Immature natural killer cell (primary cell): ENCODE data around the gene AIFM1. TPM values are rescaled to one million over a fixed set of nuclear protein-coding genes. Genes with fewer than 3 reads are reported as not detected.
A peak's percentile ranks its signal among the peaks of the same experiment; 100 is the strongest.

Source experiments
- DNase-seq, 3 donors: peaks; one replicate each; pipeline ENCODE4 v3.0.0; 2022; ENCODE audit warnings: mixed read lengths in 1 of 3
- H3K27ac Mint-ChIP-seq, 6 donors: one replicate each; pipeline ENCODE4 v1.8.0; 2020; ENCODE audit warnings: mixed read lengths in 6 of 6, mild to moderate bottlenecking in 5 of 6, inconsistent platforms in 4 of 6, moderate library complexity in 3 of 6
- H3K27me3 Mint-ChIP-seq, 3 donors: one replicate each; pipeline ENCODE4 v1.8.0; 2020 to 2021; ENCODE audit warnings: low read depth in 3 of 3, mild to moderate bottlenecking in 3 of 3, mixed read lengths in 3 of 3, moderate library complexity in 3 of 3, inconsistent platforms in 1 of 3
- H3K36me3 Mint-ChIP-seq, 3 donors: one replicate each; pipeline ENCODE4 v1.8.0; 2020; ENCODE audit warnings: mixed read lengths in 3 of 3, inconsistent platforms in 2 of 3, mild to moderate bottlenecking in 2 of 3
- H3K4me1 Mint-ChIP-seq, 2 donors: one replicate each; pipeline ENCODE4 v1.8.0; 2020; ENCODE audit warnings: inconsistent platforms in 2 of 2, mild to moderate bottlenecking in 2 of 2, mixed read lengths in 2 of 2, moderate library complexity in 1 of 2
- H3K4me3 Mint-ChIP-seq, 5 donors: one replicate each; pipeline ENCODE4 v1.8.0; 2020; ENCODE audit warnings: mild to moderate bottlenecking in 5 of 5, mixed read lengths in 5 of 5, inconsistent platforms in 3 of 5, moderate library complexity in 3 of 5
- H3K9me3 Mint-ChIP-seq, 6 donors: one replicate each; pipeline ENCODE4 v1.8.0; 2020; ENCODE audit warnings: mild to moderate bottlenecking in 6 of 6, mixed read lengths in 6 of 6, inconsistent platforms in 4 of 6, moderate library complexity in 3 of 6
- polyA plus RNA-seq, 3 donors: library from polyadenylated mRNA; unstranded; fragments of 300-500 nt; fragmentation: Illumina TruSeq; gene quantifications; one replicate each; pipeline ENCODE4 v1.2.3, GENCODE V29; 2021

Gene AIFM1
- polyA plus RNA-seq, 3 donors from 2014 or later: 20.1 to 31.0 (median 29.0) TPM

DNA sequence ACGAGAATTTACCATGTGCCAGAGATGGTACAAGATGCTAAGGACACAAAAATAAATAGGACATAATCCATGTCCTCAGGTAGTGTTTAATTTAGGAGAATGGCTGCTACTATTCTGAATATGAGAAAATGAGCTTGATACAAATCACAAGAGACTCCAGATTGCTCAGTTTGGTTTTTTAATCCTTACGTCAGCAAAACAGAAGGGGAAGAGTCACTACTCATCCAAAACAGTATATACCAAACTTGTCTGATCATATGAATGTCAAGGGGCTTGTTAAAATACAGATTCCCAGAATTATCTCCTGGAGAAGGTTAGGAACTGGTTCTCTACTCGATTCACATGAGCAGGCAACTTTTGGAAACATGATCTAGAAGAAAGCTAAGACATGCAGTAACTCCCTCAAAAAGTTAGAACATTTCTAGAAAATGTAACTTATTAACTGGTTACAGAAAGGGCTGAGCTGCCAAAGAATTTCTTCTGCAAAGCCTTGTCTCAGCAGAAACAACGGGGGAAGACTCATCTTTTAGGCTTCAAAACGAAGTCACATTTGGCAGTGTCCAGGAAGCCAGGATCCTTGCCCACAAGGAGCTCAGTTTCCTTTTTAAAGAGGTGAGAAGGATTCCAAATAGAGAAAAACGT, 3.4 kb downstream of the AIFM1 start:
- Mint-ChIP-seq H3K27me3 (peaks cover 5 to 11% (median 10%) of the 10 kb centered on the region in 3 donors), H3K36me3 (no peaks in the 10 kb centered on the region), H3K27ac (peak overlapping the region in 1 of 6 donors; percentile 30), H3K9me3 (no peaks in the 10 kb centered on the region), H3K4me3 (peak overlapping the region in 1 of 5 donors; percentile 48), H3K4me1 (peaks cover 25 to 38% of the 10 kb centered on the region in 2 donors)
- no peak for DNase-seq

DNA sequence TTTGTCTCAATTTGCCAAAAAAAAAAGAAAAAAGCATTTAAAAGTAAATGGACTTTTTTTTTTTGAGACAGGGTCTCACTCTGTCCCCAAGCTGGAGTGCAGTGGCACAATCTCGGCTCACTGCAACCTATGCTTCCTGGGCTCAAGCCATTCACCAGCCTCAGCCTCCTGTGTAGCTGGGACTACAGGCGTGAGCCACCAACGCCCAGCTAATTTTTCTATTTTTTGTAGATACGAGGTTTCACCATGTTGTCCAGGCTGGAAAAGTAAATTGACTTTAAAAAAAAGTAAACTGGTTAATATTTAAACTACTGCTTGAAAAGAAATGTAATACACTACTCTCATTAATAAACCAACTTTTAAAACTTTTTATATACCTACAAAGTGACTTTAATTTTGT, 5.9 kb downstream of the AIFM1 start:
- H3K9me3 Mint-ChIP-seq: no peaks in the 10 kb centered on the region
- H3K4me3 Mint-ChIP-seq: no peak overlapping the region
- no peak overlapping the region for H3K27ac Mint-ChIP-seq
- H3K27me3 Mint-ChIP-seq: peaks cover 0 to 2% (median 0%) of the 10 kb centered on the region in 3 donors
- no peak for DNase-seq
- peaks cover 7 to 18% of the 10 kb centered on the region in 2 donors for H3K4me1 Mint-ChIP-seq
- H3K36me3 Mint-ChIP-seq: no peaks in the 10 kb centered on the region

DNA sequence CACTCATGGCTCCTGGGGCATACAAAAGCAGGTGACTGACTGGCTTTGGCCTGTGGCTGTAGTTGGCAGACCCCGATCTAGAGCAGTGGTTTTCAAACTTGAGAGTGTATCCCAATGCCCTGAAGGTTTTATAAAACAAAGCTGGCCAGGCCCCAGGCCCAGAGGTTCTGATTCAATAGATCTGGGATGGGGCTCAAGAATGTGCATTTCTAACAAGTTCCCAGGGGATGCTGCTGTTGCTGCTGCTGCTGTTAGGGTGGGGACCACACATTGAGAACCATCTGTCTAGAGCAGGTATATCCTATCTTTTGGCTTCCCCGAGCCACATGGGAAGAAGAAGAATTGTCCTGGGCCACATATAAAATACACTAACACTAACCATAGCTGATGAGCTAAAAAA, 7.3 kb downstream of the AIFM1 start:
- Mint-ChIP-seq H3K27me3 (peaks cover 0 to 5% (median 0%) of the 10 kb centered on the region in 3 donors), H3K36me3 (no peaks in the 10 kb centered on the region), H3K4me3 (no peak overlapping the region), H3K9me3 (no peaks in the 10 kb centered on the region), H3K27ac (no peak overlapping the region), H3K4me1 (peaks cover 4 to 12% of the 10 kb centered on the region in 2 donors)
- DNase-seq: no peak

DNA sequence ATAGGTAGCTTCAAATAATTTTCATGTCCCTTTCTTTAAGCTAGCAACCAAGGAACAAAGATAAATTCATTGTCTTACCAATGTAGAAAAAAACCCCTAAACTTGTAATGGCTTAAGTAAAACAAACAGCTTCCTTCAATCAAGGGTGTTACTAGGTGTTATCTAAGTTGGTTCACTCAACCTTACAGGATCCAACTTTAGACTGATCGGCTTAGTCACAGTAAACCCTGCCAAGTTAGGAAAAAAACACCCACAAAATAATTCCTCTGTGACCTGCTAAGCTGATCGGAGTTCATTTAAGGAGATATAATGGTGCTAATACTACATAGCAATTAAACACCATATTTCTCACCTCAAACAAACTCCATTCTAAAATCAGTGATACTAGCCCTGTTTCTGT, 10.1 kb downstream of the AIFM1 start:
- Mint-ChIP-seq H3K27me3 (peaks cover 0 to 4% (median 0%) of the 10 kb centered on the region in 3 donors), H3K4me1 (no peaks in the 10 kb centered on the region), H3K36me3 (no peaks in the 10 kb centered on the region), H3K4me3 (no peak overlapping the region), H3K27ac (peak overlapping the region in 1 of 6 donors; percentile 56), H3K9me3 (no peaks in the 10 kb centered on the region)
- no peak for DNase-seq

DNA sequence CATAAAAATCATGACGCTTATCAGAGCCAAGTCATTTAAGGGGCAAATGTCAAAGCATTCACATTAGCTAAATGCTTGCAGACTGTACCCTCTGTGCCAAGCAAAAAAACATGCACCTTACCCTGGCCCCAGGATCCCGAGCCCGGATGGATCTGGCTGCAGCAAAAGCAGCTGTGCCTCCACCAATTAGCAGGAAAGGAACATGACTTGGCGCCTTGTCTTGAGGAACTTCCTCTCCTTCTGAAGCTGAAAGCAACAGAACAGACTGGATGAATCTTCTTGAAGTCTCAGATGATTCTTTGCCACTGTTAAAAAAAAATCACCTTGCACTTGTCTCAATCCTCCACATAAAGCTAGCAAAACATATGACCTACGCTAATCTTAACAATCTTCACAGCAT, 18.0 kb downstream of the AIFM1 start:
- Mint-ChIP-seq H3K36me3 (peaks cover 12 to 20% (median 16%) of the 10 kb centered on the region in 3 donors), H3K4me1 (no peaks in the 10 kb centered on the region), H3K4me3 (no peak overlapping the region), H3K9me3 (no peaks in the 10 kb centered on the region), H3K27ac (no peak overlapping the region), H3K27me3 (peaks cover 0 to 5% (median 1%) of the 10 kb centered on the region in 3 donors)
- no peak for DNase-seq

GRCh38 chrX:130145123-130145522, 20.5 kb downstream of the AIFM1 start:
- DNase-seq: no peak
- no peak overlapping the region for H3K27ac Mint-ChIP-seq
- no peaks in the 10 kb centered on the region for H3K4me1 Mint-ChIP-seq
- peaks cover 0 to 5% (median 1%) of the 10 kb centered on the region in 3 donors for H3K27me3 Mint-ChIP-seq
- no peaks in the 10 kb centered on the region for H3K9me3 Mint-ChIP-seq
- H3K4me3 Mint-ChIP-seq: no peak overlapping the region
- H3K36me3 Mint-ChIP-seq: peaks cover 13 to 20% (median 16%) of the 10 kb centered on the region in 3 donors

DNA sequence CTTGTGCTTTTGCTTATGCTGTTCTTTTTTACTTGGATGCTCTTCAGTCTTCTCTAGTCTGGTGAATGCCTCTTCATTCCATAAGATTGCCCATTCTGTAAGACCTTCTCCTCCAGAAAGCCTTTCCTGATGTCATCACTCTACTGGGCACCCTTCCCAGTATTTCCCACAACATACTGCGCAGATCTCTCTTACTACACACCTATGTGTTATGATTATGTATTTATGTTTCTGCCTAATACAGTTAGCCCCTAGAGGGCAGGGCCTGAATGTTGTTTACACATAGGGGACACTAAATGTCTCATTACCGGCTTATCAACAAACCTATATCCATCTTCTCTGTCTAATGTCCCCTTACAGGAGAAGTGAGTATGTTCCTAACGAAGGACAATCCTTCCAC, 21.1 kb downstream of the AIFM1 start:
- Mint-ChIP-seq H3K4me1 (no peaks in the 10 kb centered on the region), H3K9me3 (no peaks in the 10 kb centered on the region), H3K27ac (no peak overlapping the region), H3K27me3 (peaks cover 0 to 5% (median 1%) of the 10 kb centered on the region in 3 donors), H3K36me3 (peaks cover 16 to 20% (median 16%) of the 10 kb centered on the region in 3 donors), H3K4me3 (no peak overlapping the region)
- no peak for DNase-seq

DNA sequence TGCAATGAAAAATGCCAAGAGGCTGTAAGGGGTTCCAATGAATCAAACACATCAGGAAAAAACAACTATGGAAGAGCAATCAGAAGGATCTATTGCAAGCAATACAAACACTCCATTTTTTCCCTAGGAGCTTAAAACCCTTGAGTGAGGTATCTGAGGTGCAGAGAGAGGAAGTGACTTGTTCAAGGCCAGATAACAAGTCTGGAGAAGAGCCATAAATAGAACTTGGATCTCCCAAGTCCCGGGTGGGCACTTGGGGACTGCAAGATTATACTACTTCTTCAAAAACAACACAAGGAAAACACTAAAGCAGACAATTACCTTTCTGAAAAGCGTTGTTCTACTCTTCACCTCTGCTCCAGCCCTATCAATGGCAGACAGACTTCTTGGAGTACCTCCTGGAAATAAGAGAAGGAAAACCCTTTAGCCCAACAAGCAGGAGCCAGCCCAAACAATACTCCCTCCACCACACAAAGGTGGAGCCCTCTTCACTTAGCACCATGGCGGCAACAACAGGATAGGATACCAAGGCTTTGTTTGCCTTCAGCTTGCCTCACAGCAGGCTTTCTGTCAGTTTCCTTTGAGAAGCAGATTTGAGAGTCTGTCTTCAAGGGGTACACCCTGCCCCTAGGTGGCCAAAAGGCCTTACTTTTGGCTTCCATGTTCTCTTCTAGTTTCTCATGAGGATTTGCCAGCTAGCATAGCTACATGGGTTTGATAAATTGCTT, 26.0 kb downstream of the AIFM1 start:
- Mint-ChIP-seq H3K4me3 (no peak overlapping the region), H3K27me3 (peaks cover 0 to 5% (median 0%) of the 10 kb centered on the region in 3 donors), H3K27ac (no peak overlapping the region), H3K4me1 (no peaks in the 10 kb centered on the region), H3K36me3 (peaks cover 12 to 30% (median 18%) of the 10 kb centered on the region in 3 donors), H3K9me3 (no peaks in the 10 kb centered on the region)
- DNase-seq: no peak

GRCh38 chrX:130136961-130137360, 28.7 kb downstream of the AIFM1 start:
- H3K4me3 Mint-ChIP-seq: no peak overlapping the region

DNA sequence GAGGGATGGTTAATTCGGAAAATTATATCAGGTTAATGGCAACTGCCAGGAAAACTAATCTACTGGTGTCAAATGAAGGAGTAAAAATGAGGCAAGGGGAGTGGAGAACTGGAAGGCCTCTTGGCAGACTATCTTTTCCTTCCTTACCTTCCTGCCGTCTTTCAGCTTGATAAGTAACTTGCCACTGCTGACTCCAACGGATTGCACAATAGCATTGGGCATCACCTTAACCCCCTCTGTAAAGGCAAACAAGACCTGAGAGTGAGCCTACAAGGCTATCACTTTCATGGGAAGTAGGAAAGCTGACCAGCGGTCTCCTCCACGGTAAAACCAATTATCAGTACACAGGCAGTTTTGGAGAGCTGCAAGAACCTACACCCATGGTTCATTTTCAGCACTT, 29.1 kb downstream of the AIFM1 start:
- Mint-ChIP-seq H3K9me3 (no peaks in the 10 kb centered on the region), H3K4me3 (no peak overlapping the region), H3K4me1 (no peaks in the 10 kb centered on the region), H3K27me3 (peaks cover 0 to 2% (median 0%) of the 10 kb centered on the region in 3 donors), H3K27ac (peak overlapping the region in 1 of 6 donors; percentile 37), H3K36me3 (peaks cover 0 to 31% (median 11%) of the 10 kb centered on the region in 3 donors)
- no peak for DNase-seq

More at GRCh38 chrX:130136961-130137360, 28.7 kb downstream of the AIFM1 start:
- Mint-ChIP-seq H3K27ac (no peak overlapping the region), H3K4me1 (no peaks in the 10 kb centered on the region), H3K36me3 (peaks cover 0 to 31% (median 11%) of the 10 kb centered on the region in 3 donors), H3K27me3 (peaks cover 0 to 2% (median 0%) of the 10 kb centered on the region in 3 donors), H3K9me3 (no peaks in the 10 kb centered on the region)
- DNase-seq: no peak

DNA sequence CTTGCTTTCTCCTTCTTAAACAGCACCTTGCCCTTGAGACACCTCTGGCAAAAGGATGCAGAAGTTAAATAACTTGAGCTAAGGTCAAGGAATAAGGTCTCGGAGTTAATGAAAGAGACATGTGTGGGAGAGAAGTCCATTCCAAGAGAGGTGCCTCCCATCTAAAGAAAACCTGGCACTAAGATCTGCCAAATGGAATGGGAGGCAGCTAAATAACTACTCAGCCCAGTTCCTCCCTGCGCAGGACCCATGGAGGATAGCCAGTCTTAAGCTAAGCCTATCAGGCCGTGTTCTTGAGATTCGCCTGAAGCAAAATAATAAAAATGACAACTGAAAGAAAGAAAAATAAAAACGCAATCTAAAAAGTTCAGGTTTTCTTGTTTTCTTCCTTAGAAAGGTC, 34.7 kb downstream of the AIFM1 start:
- H3K4me1 Mint-ChIP-seq: no peaks in the 10 kb centered on the region
- no peak overlapping the region for H3K27ac Mint-ChIP-seq
- no peaks in the 10 kb centered on the region for H3K9me3 Mint-ChIP-seq
- peaks cover 0 to 2% (median 0%) of the 10 kb centered on the region in 3 donors for H3K27me3 Mint-ChIP-seq
- no peak overlapping the region for H3K4me3 Mint-ChIP-seq
- DNase-seq: no peak
- H3K36me3 Mint-ChIP-seq: peaks cover 0 to 19% (median 12%) of the 10 kb centered on the region in 3 donors

GRCh38 chrX:130125091-130125874, 40.4 kb downstream of the AIFM1 start:
- Mint-ChIP-seq H3K27me3 (peaks cover 0 to 8% (median 0%) of the 10 kb centered on the region in 3 donors), H3K4me3 (no peak overlapping the region), H3K4me1 (peaks cover 1 to 3% of the 10 kb centered on the region in 2 donors), H3K36me3 (peaks cover 0 to 10% (median 9%) of the 10 kb centered on the region in 3 donors), H3K27ac (no peak overlapping the region), H3K9me3 (no peaks in the 10 kb centered on the region)
- DNase-seq: no peak

DNA sequence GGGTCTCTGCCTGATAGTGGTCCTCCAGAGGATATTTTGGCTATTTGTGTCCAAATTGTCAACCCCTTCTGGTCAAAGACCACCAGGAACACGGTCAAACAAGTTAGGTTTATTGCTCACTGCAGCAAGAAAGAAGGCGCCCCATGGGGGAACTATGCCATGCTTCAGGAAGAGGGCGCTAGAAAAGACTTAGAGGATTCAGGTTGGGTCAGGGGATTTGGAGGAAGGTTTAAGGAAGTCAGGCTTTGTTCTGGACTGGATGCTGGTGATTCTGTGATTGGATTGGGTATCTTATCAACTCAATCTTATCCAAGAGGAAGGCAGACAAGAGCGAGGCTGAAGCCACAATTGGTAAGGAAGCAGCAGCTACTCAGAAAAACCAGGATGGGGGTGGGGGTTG, 41.1 kb downstream of the AIFM1 start:
- Mint-ChIP-seq H3K4me1 (peaks cover 8 to 10% of the 10 kb centered on the region in 2 donors), H3K4me3 (no peak overlapping the region), H3K27ac (no peak overlapping the region), H3K9me3 (no peaks in the 10 kb centered on the region), H3K36me3 (peaks cover 0 to 10% (median 9%) of the 10 kb centered on the region in 3 donors), H3K27me3 (peaks cover 0 to 8% (median 1%) of the 10 kb centered on the region in 3 donors)
- DNase-seq: no peak

DNA sequence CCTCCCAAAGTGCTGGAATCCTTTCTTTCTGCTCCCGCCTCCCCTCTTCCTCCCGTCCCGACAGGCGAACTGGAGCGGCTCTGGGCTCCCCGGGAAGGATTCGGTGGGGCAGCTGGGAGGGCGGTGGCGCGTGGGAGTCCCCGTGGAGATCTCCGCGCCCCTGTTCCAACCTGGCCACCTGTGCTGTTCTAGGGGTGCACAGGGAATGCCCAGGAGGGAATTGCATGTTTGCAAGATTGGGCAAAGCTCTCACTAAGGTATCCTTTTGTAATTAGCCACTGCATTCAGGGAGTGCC, 44.2 kb downstream of the AIFM1 start:
- no peak overlapping the region for H3K27ac Mint-ChIP-seq
- peak overlapping the region in 2 of 5 donors; percentile 69 to 78 for H3K4me3 Mint-ChIP-seq
- no peaks in the 10 kb centered on the region for H3K9me3 Mint-ChIP-seq
- no peak for DNase-seq
- H3K36me3 Mint-ChIP-seq: peaks cover 0 to 6% (median 4%) of the 10 kb centered on the region in 3 donors
- peaks cover 8 to 20% of the 10 kb centered on the region in 2 donors for H3K4me1 Mint-ChIP-seq
- H3K27me3 Mint-ChIP-seq: peaks cover 0 to 11% (median 2%) of the 10 kb centered on the region in 3 donors
